HepG2 (cell line): ENCODE results near the gene SERPINE3. TPM values are rescaled to one million over a fixed set of nuclear protein-coding genes. Genes with fewer than 3 reads are reported as not detected.

Source experiments
- ATAC-seq: fragments of 200-7000 bp; cut with Tn5 transposase; 3 replicates; pipeline ENCODE4 v1.9.1; 2020; ENCODE audit warnings: mild to moderate bottlenecking, moderate library complexity
- BruUV-seq: library from RNA; stranded (reverse); fragments of 400-500 nt; replicated peaks from 2 replicates; lab custom pipeline; 2021; lab: Mats Ljungman, UMichigan
- CTCF ChIA-PET: fragments of 300-600 bp; formaldehyde crosslinking; extraction: SDS; loops from one replicate; lab custom pipeline; 2021; ENCODE audit warnings: low total read pairs, inconsistent platforms, low intra/inter-chr PET ratio; lab: Yijun Ruan, JAX
- POLR2A ChIA-PET: fragments of 350-600 bp; sonication (Branson Sonifier 250); formaldehyde crosslinking; loops from one replicate; lab custom pipeline; 2020; ENCODE audit warnings: antibody characterized with exemption, inconsistent platforms; lab: Yijun Ruan, JAX
- DNase-seq: peaks from one replicate; pipeline ENCODE4 v3.0.0-alpha.2; 2015; ENCODE audit warnings: low spot score
- FAIRE-seq: peaks from 3 replicates; lab custom pipeline; 2011; peaks lifted over from hg19 to GRCh38; lab: Jason Lieb, UNC
- H2AFZ ChIP-seq: one replicate; pipeline ENCODE4 v1.6.1; 2011; ENCODE audit warnings: low read length, inconsistent platforms
- H3K27ac ChIP-seq: fragments of 300-600 bp; 3 replicates; pipeline ENCODE4 v1.8.0; 2011; ENCODE audit warnings: mixed run types, mild to moderate bottlenecking, mixed read lengths, low read length, inconsistent platforms; ENCODE audit not compliant: insufficient read depth; ENCODE audit errors: extremely low read length
- H3K27me3 ChIP-seq, 2 experiments: fragments of 200-600 bp in 1 of 2; 2 replicates in 1 of 2; 3 replicates in 1 of 2; pipeline versions ENCODE4 v1.6.0 to v1.8.0; 2011; ENCODE audit warnings: low read length in 2 of 2, mild to moderate bottlenecking in 2 of 2, moderate library complexity in 2 of 2, inconsistent platforms in 1 of 2; ENCODE audit not compliant: insufficient read depth in 2 of 2, control insufficient read depth in 1 of 2
- H3K36me3 ChIP-seq, 2 experiments: fragments of 200-600 bp in 1 of 2; replicated peaks in 1 of 2; 2 replicates in 1 of 2; 3 replicates in 1 of 2; pipeline versions ENCODE4 v1.5.1 to v1.8.0; 2011; ENCODE audit warnings: low read length in 2 of 2, inconsistent platforms in 1 of 2; ENCODE audit not compliant: insufficient read depth in 2 of 2, control insufficient read depth in 1 of 2
- H3K4me1 ChIP-seq: 2 replicates; pipeline ENCODE4 v1.5.1; 2012; ENCODE audit warnings: low read length, inconsistent platforms; ENCODE audit not compliant: insufficient read depth
- H3K4me2 ChIP-seq: 2 replicates; pipeline ENCODE4 v1.6.0; 2011; ENCODE audit warnings: low read depth, low read length, inconsistent platforms
- H3K4me3 ChIP-seq, 3 experiments: fragments of 200-600 bp in 1 of 3; sonication (generic), shearing (Covaris generic) in 1 of 3; replicated peaks in 1 of 3; 2 replicates each; pipeline ENCODE4 v1.5.1; 2011 to 2016; ENCODE audit warnings: low read length in 3 of 3, inconsistent platforms in 2 of 3, low read depth in 2 of 3, mild to moderate bottlenecking in 2 of 3, control low read depth in 1 of 3, mixed read lengths in 1 of 3; ENCODE audit not compliant: insufficient read depth in 1 of 3
- H3K79me2 ChIP-seq: one replicate; pipeline ENCODE4 v1.6.1; 2011; ENCODE audit warnings: low read length, inconsistent platforms; ENCODE audit not compliant: insufficient read depth
- H3K9ac ChIP-seq: 2 replicates; pipeline ENCODE4 v1.6.0; 2011; ENCODE audit warnings: mild to moderate bottlenecking, low read depth, low read length, inconsistent platforms; ENCODE audit not compliant: insufficient read depth
- H3K9me3 ChIP-seq: 2 replicates; pipeline ENCODE4 v1.5.1; 2012; ENCODE audit warnings: mild to moderate bottlenecking, low read length
- H4K20me1 ChIP-seq: 2 replicates; pipeline ENCODE4 v1.6.0; 2011; ENCODE audit warnings: inconsistent platforms, mild to moderate bottlenecking, low read length, moderate library complexity; ENCODE audit not compliant: insufficient read depth
- ARID2 ChIP-seq: sonication (generic); formaldehyde crosslinking; IDR thresholded peaks from 2 replicates; pipeline ENCODE4 v1.8.1; 2022; ENCODE audit warnings: mild to moderate bottlenecking, missing genetic modification reagents, borderline replicate concordance
- DNMT3B ChIP-seq: conservative IDR thresholded peaks from 2 replicates; pipeline ENCODE4 v1.6.1; 2016; ENCODE audit warnings: missing biosample characterization, control low read depth
- ELK4 ChIP-seq: sonication (generic); formaldehyde crosslinking; IDR thresholded peaks from 2 replicates; pipeline ENCODE4 v1.9.0; 2021; ENCODE audit warnings: missing genetic modification reagents, borderline replicate concordance
- HNRNPUL1 ChIP-seq: fragments of 200-400 bp; formaldehyde crosslinking; IDR thresholded peaks from 2 replicates; pipeline ENCODE4 v1.6.1; 2017; ENCODE audit warnings: low read depth, mild to moderate bottlenecking, low read length, moderate library complexity
- NR1H2 ChIP-seq: sonication (generic); formaldehyde crosslinking; IDR thresholded peaks from 2 replicates; pipeline ENCODE4 v1.8.1; 2022; ENCODE audit warnings: low read depth, missing genetic modification reagents, borderline replicate concordance
- PCBP1 ChIP-seq: fragments of 200-400 bp; formaldehyde crosslinking; IDR thresholded peaks from 2 replicates; pipeline ENCODE4 v1.6.1; 2017; ENCODE audit warnings: mild to moderate bottlenecking, low read depth, low read length, borderline replicate concordance
- SOX5 ChIP-seq: IDR thresholded peaks from 2 replicates; pipeline ENCODE4 v1.6.1; 2016; ENCODE audit warnings: borderline replicate concordance
- TRIM22 ChIP-seq: fragments of 450-650 bp; IDR thresholded peaks from 2 replicates; pipeline ENCODE4 v1.6.1; 2017
- U2AF1 ChIP-seq: fragments of 200-400 bp; formaldehyde crosslinking; optimal IDR thresholded peaks from 2 replicates; pipeline ENCODE3; 2017; ENCODE audit warnings: mild to moderate bottlenecking, low read depth, low read length
- WIZ ChIP-seq: sonication (generic); formaldehyde crosslinking; IDR thresholded peaks from 2 replicates; pipeline ENCODE4 v1.5.1; 2020; ENCODE audit warnings: mild to moderate bottlenecking, missing genetic modification reagents
- ZBTB42 ChIP-seq: sonication (generic); formaldehyde crosslinking; IDR thresholded peaks from 2 replicates; pipeline ENCODE4 v1.5.0; 2020; ENCODE audit warnings: mild to moderate bottlenecking, missing genetic modification reagents
- ZFP37 ChIP-seq: sonication (generic); formaldehyde crosslinking; IDR thresholded peaks from 2 replicates; pipeline ENCODE4 v1.4.0; 2020; ENCODE audit warnings: missing genetic modification reagents, borderline replicate concordance
- ZKSCAN8 ChIP-seq: IDR thresholded peaks from 2 replicates; pipeline ENCODE4 v1.6.1; 2016; ENCODE audit warnings: borderline replicate concordance, missing genetic modification reagents, missing compliant biosample characterization
- ZNF256 ChIP-seq: sonication (generic); formaldehyde crosslinking; conservative IDR thresholded peaks from 2 replicates; pipeline ENCODE4 v1.4.0; 2020; ENCODE audit warnings: missing genetic modification reagents
- ZNF30 ChIP-seq: sonication (generic); formaldehyde crosslinking; IDR thresholded peaks from 2 replicates; pipeline ENCODE4 v1.5.0; 2020; ENCODE audit warnings: mild to moderate bottlenecking, missing genetic modification reagents
- ZNF569 ChIP-seq: sonication (generic); formaldehyde crosslinking; IDR thresholded peaks from 2 replicates; pipeline ENCODE4 v1.5.0; 2020; ENCODE audit warnings: mild to moderate bottlenecking, missing genetic modification reagents, moderate library complexity, borderline replicate concordance
- ZNF792 ChIP-seq: IDR thresholded peaks from 2 replicates; pipeline ENCODE4 v1.6.1; 2016
- ZNF850 ChIP-seq: sonication (generic); formaldehyde crosslinking; conservative IDR thresholded peaks from 2 replicates; pipeline ENCODE4 v1.9.0; 2021; ENCODE audit warnings: mild to moderate bottlenecking, missing genetic modification reagents
- WGBS: methylation state at CpG from one replicate; pipeline ENCODE4 v1.1.6; 2017; ENCODE audit warnings: low lambda C conversion rate; 5-methylcytosine and 5-hydroxymethylcytosine counted together
- in situ Hi-C: cut with HindIII; loops from 2 replicates; pipeline ENCODE4 v1.10.0; 2017; ENCODE audit warnings: low pct_unique_long_range_greater_than_20kb; ENCODE audit not compliant: extremely low pct_ligation_motif_present
- intact Hi-C: fragments of 100-400 bp; cut with micrococcal nuclease; formaldehyde crosslinking; loops from one replicate; pipeline ENCODE4 v1.10.0; 2022; ENCODE audit not compliant: unreplicated experiment
- polyA plus RNA-seq, 8 experiments: library from polyadenylated mRNA; depleted of rRNA in 3 of 8; stranded (reverse) in 7 of 8; unstranded in 1 of 8; fragments of >200 nt; fragmentation: Illumina TruSeq in 4 of 8; extraction: Trizol in 4 of 8; gene quantifications; 2 replicates each; pipeline versions ENCODE4 v1.2.1 to v1.2.3, GENCODE V29; 2011 to 2016; ENCODE audit warnings: low read depth in 4 of 8, missing spikeins in 1 of 8, mixed read lengths in 1 of 8; ENCODE audit not compliant: insufficient read depth in 1 of 8
- total RNA-seq, 5 experiments: library from RNA; depleted of rRNA; stranded (reverse); fragments of >200 nt; fragmentation: Illumina TruSeq; extraction: Trizol; gene quantifications; 2 replicates each; pipeline ENCODE4 v1.2.3, GENCODE V29; 2016; ENCODE audit warnings: low read depth in 1 of 5

The SERPINE3 gene
- total and polyA plus RNA-seq, 2 of the 13 experiments (the other 11 are each of a cell fraction or from before 2014, with no cell fraction given): not detected

- POLR2A ChIA-PET: no interaction called here
- no peak overlapping the region for H3K4me3 ChIP-seq
- ATAC-seq: no peak
- WGBS: 42% methylated on average over 2 of the region's 2 CpGs
- BruUV-seq: no TSS peak
- TF ChIP-seq TRIM22 (no peak), ZBTB42 (CRISPR knock-in tag) (no peak), SOX5 (CRISPR knock-in tag) (no peak), WIZ (no peak), ZNF256 (CRISPR knock-in tag) (no peak), DNMT3B (CRISPR knock-in tag) (no peak), ZNF569 (CRISPR knock-in tag) (no peak), ZNF792 (CRISPR knock-in tag) (no peak), ELK4 (no peak), ZFP37 (CRISPR knock-in tag) (no peak), ZNF850 (no peak), ARID2 (CRISPR knock-in tag) (no peak), U2AF1 (no peak), PCBP1 (no peak), ZNF30 (CRISPR knock-in tag) (no peak), HNRNPUL1 (no peak), ZKSCAN8 (CRISPR knock-in tag) (no peak), NR1H2 (CRISPR knock-in tag) (no peak)
- TF ChIP-seq, all 625 proteins: peak for 0
- Histone ChIP-seq H2AFZ (no peak overlapping the region), H3K9ac (no peak overlapping the region), H3K4me1 (no peaks in the 10 kb centered on the region), H3K9me3 (no peaks in the 10 kb centered on the region), H3K79me2 (no peaks in the 10 kb centered on the region), H3K27ac (no peak overlapping the region), H3K4me2 (no peak overlapping the region), H3K27me3 (peaks cover 0 to 13% of the 10 kb centered on the region in 2 experiments; a peak in 1 of 5 replicates), H3K36me3 (no peaks in the 10 kb centered on the region), H4K20me1 (no peaks in the 10 kb centered on the region)
- DNase-seq (no peak), FAIRE-seq (no peak)
- in situ Hi-C loops (no loop called here), intact Hi-C loops (no loop called here)
- CTCF ChIA-PET: no interaction called here
Observed at GRCh38 chr13:51311231-51311630, 28.3 kb upstream of the SERPINE3 start.
